NCI-H748 (cell line): Measurements from ENCODE around the gene OTUB2.

ENCODE experiments used
- DNase-seq: peaks from one replicate; lab custom pipeline; 2025; ENCODE audit not compliant: unreplicated experiment; lab: John Stamatoyannopoulos, UW

Gene OTUB2

DNA sequence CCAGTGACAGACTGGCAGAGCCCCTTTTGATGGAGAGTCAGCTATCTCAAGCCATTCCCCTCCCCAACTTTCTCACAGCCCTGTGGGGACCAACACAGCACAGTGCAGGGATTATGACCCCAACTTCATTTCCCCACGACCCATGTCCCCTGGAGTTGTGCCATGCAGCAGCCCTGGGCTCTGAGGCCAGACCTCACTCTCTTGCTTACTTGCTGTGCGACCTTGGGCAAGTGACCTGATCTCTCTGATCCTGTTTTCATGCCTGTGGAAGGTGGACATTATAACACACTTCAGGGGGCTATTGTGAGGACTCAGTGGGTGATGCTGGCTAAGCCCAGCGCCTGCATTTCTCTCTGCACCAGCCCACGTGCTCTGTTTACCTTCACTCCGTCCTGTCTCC is 14.1 kb downstream of the OTUB2 start:
- DNase-seq: no peak

DNA sequence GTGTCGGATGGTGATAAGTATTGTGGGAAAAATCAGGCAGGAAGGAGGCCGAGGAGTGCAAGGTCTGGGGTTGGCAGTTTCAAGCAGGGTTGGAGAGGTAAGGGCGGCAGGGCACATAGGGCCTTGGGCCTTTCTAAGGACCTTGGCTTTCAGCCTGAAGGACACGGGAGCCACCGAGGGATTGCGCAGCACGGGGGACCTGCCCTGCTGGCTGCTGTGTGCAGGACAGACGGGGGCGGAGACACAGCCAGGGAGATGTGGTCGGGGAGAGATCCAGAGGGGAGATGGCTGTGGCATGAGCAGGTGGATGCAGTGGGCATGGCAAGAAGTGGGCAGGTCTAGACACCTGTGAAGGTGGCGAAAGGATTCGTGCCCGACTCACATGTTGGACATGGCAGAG is 14.7 kb downstream of the OTUB2 start:
- DNase-seq: no peak

GRCh38 chr14:94041551-94042346 is 15.6 kb downstream of the OTUB2 start:
- no peak for DNase-seq

DNA sequence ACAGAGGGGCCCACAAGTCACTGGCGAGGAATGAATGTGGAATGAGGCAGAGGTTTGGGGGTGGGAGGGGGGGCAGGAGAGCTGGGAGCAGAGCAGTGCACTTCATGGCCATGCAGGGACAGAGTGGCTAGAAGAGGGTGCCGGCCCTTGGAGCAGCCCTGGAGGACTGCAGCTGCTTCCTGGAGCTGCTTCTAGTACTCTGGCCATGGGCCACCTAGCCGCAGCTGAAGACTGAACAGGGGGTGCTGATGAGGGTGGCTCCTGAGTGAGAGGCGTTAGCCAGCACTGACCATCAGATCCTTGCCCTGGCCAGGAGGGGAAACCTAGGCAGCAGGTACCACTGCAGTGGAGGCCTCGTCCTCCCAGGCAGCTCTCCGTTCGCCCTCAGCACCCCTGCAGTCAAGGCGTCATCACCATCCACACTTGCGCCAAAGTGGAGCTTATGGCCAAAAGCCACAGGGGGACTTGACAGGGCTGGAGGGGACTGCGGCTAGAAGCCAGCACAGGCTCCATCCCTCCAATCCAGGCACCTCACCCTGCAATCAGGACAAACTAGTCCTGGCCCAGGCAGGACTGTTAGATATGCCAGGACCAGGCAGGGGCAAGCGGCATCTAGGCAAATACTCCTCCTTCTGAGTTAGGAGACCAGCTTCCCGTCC is 16.4 kb downstream of the OTUB2 start:
- DNase-seq: no peak

GRCh38 chr14:94043111-94043755 is 17.1 kb downstream of the OTUB2 start:
- DNase-seq: no peak

- no peak for DNase-seq
These were observed 17.8 kb downstream of the OTUB2 start for GRCh38 chr14:94043756-94044475.

- DNase-seq: no peak
These were observed 18.4 kb downstream of the OTUB2 start for GRCh38 chr14:94044476-94045091.

- DNase-seq: no peak
These were observed 19.0 kb downstream of the OTUB2 start for GRCh38 chr14:94045101-94045500.

- no peak for DNase-seq
These were observed 19.6 kb downstream of the OTUB2 start for GRCh38 chr14:94045563-94046345.

DNA sequence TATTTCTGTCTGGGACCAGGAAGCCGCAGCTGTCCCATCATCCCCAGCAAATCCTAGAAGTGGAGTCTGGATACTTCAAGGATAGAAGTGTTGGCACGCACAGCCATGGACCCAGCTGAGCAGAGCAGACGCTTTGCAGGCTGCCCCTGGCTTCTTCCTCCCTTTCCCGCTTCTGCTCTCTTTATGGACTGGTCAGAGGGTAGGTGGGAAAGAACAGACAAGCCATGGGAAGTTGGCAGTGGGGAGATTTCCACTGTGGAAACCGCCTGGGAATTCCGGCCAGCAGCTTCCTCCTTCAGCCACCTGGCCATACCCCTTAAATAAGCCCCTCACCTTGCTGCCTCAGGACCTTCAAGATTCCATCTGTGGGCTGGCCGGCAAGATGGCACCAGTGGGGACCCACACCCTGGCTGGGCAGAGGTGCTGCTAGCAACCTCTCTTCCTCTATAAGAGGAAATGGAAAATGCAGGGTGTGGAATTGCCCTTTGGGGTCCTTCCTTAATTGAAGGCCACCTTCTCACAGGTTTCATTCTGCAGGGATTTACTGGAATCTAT is 20.6 kb downstream of the OTUB2 start:
- no peak for DNase-seq

- no peak for DNase-seq
These were observed 21.4 kb downstream of the OTUB2 start for GRCh38 chr14:94047581-94047980.

- DNase-seq: peak; percentile 93
These were observed 22.8 kb downstream of the OTUB2 start for GRCh38 chr14:94048691-94049624.

DNA sequence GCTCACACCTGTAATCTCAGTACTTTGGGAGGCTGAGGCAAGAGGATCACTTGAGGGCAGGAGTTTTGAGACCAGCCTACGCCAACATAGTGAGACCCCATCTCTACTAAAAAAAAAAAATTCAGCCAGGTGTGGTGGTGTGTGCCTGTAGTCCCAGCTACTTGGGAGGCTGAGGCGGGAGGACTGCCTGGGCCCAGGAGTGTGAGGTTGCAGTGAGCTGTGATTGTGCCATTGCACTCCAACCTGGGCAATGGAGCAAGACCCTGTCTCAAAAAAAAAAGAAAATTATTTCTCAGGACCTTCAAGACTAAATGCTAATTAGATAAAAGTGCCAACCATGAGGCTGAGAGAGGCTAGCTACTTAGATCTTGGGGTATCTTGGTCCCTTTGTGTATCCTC is 23.5 kb downstream of the OTUB2 start:
- no peak for DNase-seq

DNA sequence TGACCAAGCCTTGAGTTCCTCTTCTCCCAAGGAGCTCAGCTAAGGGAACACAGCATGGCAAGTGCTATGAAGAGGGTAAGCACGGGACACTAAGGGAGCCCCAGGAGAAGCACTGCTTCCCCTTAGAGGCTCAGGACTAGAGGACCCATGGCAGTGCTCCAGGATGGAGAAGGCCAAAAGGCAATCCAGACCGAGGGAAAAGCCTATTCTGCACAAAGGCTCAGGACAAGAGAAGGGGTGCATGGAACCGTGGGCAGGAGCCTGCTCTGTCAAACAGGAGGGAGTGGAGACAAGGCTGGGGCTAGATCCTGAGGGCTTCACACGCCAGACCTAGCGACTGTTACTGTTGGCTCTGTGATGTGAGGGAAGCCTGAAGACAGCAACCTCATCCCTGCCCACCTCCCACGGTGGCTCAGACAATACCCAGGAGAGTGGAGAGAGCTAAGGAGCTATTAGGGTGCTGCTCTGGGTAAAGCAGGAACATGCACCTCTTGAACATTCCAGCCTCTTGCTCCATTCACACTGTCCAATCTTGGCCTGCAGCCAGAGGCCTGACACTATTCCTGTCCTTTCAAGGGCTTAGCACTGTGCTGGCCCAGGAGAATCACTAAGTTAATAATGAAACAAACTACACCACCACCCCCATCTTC is 24.2 kb downstream of the OTUB2 start:
- no peak for DNase-seq

DNA sequence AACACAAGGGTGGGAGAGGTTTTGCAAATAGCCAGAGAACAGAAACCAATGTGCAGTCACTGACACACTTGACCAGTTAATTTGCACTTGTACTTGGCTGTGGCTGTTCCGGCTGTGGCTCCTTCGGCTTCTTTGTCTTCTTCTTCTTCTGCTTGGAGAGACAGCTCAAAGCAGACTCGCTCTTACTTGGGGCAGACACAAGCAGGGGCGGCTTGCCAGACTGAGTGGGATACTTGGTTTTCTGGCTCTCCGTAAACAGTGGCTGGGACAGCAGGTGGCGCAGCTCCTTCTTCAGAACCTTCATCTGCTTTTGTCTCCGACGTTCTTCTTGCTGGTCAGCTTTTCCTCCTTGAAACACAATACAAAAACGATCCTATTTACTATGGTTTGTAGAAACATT is 25.0 kb downstream of the OTUB2 start:
- DNase-seq: no peak

DNA sequence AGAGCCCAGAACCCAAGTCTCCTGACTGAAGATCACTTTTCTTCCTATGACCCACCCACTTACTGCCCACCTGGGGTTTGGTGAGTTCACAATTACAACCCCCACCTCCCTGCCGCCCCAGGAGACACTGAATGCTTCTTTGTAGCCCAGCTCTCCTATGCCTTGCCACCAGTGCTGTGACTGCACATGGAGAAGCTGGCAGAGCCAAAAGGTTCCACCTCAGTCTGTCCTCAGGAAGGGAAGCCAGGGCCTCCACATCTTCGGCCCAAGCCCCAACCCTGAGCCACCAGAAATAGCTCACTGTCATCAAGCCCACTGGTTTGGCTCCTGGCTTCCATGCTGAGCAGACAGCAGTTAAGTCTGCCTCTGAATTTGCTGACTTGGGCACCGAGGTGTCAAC is 25.6 kb downstream of the OTUB2 start:
- DNase-seq: no peak

GRCh38 chr14:94052199-94052598 is 26.1 kb downstream of the OTUB2 start:
- no peak for DNase-seq

- no peak for DNase-seq
These were observed 26.5 kb downstream of the OTUB2 start for GRCh38 chr14:94052662-94053061.
